Ovary (tissue), 3 donors: ENCODE results near the gene ATAD5.
"Not testable (repeated sequence)": the region's sequence is repeated elsewhere in the genome, so short reads cannot be mapped to it uniquely, and the experiment has no call there.

ENCODE experiments used
- EP300 ChIP-seq: sonication (generic); formaldehyde crosslinking; IDR thresholded peaks from one replicate; pipeline ENCODE4 v1.6.1; 2017; ENCODE audit warnings: antibody characterized with exemption
- POLR2A ChIP-seq: fragments of 450-650 bp; IDR thresholded peaks from one replicate; pipeline ENCODE4 v1.6.1; 2017; ENCODE audit warnings: antibody characterized with exemption, mild to moderate bottlenecking, moderate library complexity
- TF ChIP-seq, protein P1 (sequence below), 3 donors: fragments of 450-650 bp in 2 of 3; fragments of 200-600 bp in 1 of 3; IDR thresholded peaks; one replicate each; pipeline versions ENCODE4 v1.5.1 to v1.8.0; 2016 to 2022; ENCODE audit warnings: antibody characterized with exemption in 3 of 3, mild to moderate bottlenecking in 1 of 3
- donor health status: DM: no; HTN: no; CAD: no.

DNA sequence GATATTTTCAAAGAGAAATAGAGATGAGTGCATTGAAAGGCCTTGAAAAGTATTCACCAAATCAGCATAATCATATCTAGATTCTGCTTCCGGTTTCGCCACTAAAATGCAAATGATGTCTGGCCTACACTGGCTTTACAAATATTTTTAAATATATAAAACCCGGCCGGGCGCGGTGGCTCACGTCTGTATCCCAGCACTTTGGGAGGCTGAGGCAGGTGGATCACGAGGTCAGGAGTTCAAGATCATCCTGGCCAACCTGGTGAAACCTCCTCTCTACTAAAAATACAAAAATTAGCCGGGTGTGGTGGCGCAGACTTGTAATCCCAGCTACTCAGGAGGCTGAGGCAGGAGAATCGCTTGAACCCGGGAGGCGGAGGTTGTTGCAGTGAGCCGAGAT, 8.8 kb upstream of the ATAD5 start:
- not testable (repeated sequence) for TF ChIP-seq POLR2A, EP300
- TF ChIP-seq, protein P1, sequence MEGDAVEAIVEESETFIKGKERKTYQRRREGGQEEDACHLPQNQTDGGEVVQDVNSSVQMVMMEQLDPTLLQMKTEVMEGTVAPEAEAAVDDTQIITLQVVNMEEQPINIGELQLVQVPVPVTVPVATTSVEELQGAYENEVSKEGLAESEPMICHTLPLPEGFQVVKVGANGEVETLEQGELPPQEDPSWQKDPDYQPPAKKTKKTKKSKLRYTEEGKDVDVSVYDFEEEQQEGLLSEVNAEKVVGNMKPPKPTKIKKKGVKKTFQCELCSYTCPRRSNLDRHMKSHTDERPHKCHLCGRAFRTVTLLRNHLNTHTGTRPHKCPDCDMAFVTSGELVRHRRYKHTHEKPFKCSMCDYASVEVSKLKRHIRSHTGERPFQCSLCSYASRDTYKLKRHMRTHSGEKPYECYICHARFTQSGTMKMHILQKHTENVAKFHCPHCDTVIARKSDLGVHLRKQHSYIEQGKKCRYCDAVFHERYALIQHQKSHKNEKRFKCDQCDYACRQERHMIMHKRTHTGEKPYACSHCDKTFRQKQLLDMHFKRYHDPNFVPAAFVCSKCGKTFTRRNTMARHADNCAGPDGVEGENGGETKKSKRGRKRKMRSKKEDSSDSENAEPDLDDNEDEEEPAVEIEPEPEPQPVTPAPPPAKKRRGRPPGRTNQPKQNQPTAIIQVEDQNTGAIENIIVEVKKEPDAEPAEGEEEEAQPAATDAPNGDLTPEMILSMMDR (IDR thresholded peaks at IDR 0.05) = not testable (repeated sequence)
